ENCODE measurements around the gene CD163L1.

DNA sequence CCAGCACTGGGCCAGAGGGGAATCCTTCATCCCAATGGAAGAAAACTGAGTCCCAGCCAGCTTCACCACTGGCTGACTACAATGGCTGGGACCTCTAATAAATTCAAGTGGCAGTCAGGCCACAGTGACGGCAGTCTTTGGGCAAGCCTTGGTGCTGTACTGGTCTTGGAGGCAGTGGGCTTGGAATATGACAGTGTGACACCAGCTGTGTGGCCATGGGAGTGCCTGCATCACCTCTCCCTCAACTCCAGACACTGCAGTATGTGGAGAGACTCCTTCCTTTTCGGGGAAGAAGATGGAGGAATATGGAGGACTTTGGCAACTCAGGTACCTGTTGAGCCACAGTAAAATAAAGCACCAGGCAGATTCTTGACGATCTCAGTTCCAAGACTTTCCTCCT lies 16.0 kb upstream of the CD163L1 start:
- TF ChIP-seq POLR2A (IDR thresholded peaks at IDR 0.05): no peak
- TF ChIP-seq POLR2AphosphoS5 (IDR thresholded peaks at IDR 0.05; ENCODE audit: insufficient read depth in 1 of 2, low read depth in 1 of 2): no peak

All from vagina (tissue), 2 donors.